Bronchial epithelial cell (primary cell): ENCODE results near the gene SNRPA1. TPM values are rescaled to one million over a fixed set of nuclear protein-coding genes. Genes with fewer than 3 reads are reported as not detected.

Experiments used
- DNase-seq: peaks from one replicate; pipeline ENCODE4 v3.0.0-alpha.2; 2010; ENCODE audit warnings: low read depth
- FAIRE-seq: peaks from 2 replicates; lab custom pipeline; 2011; peaks lifted over from hg19 to GRCh38; lab: Jason Lieb, UNC
- H3K27me3 ChIP-seq: 2 replicates; pipeline ENCODE4 v1.5.1; 2011; ENCODE audit warnings: low read length; ENCODE audit not compliant: control insufficient read depth, insufficient read depth
- H3K36me3 ChIP-seq: 2 replicates; pipeline ENCODE4 v1.5.1; 2011; ENCODE audit warnings: low read length; ENCODE audit not compliant: control insufficient read depth, insufficient read depth
- H3K4me3 ChIP-seq: 2 replicates; pipeline ENCODE4 v1.5.1; 2011; ENCODE audit warnings: mild to moderate bottlenecking, low read depth, low read length, control low read depth
- CTCF ChIP-seq: IDR thresholded peaks from 2 replicates; pipeline ENCODE4 v1.5.1; 2011; ENCODE audit warnings: mild to moderate bottlenecking, moderate library complexity, low read length, control low read depth, inconsistent platforms; ENCODE audit not compliant: insufficient read depth, severe bottlenecking
- total RNA-seq: library from RNA; depleted of rRNA; stranded (reverse); fragments of >200 nt; gene quantifications from 2 replicates; pipeline ENCODE4 v1.2.1, GENCODE V29; 2014

SNRPA1 gene
- total RNA-seq, 1 donor from 2014 or later: 21.6 TPM

GRCh38 chr15:101242999-101243336, 52.1 kb downstream of the SNRPA1 start:
- Histone ChIP-seq H3K27me3 (no peaks in the 10 kb centered on the region), H3K36me3 (peaks cover 5% of the 10 kb centered on the region), H3K4me3 (no peak overlapping the region)
- DNase-seq (no peak), FAIRE-seq (no peak)
- TF ChIP-seq CTCF: no peak

- no peak for TF ChIP-seq CTCF
- Histone ChIP-seq H3K36me3 (peaks cover 6% of the 10 kb centered on the region), H3K27me3 (no peaks in the 10 kb centered on the region), H3K4me3 (no peak overlapping the region)
- DNase-seq (peak; percentile 55), FAIRE-seq (no peak)
Measured at GRCh38 chr15:101242160-101242998, 52.7 kb downstream of the SNRPA1 start.

GRCh38 chr15:101240358-101240757, 54.7 kb downstream of the SNRPA1 start:
- H3K4me3 ChIP-seq: no peak overlapping the region
- FAIRE-seq (no peak), DNase-seq (no peak)
- H3K27me3 ChIP-seq: no peaks in the 10 kb centered on the region
- TF ChIP-seq CTCF: no peak
- peaks cover 6% of the 10 kb centered on the region for H3K36me3 ChIP-seq

- FAIRE-seq (no peak), DNase-seq (no peak)
- TF ChIP-seq CTCF: no peak
- Histone ChIP-seq H3K36me3 (peaks cover 9% of the 10 kb centered on the region), H3K4me3 (no peak overlapping the region), H3K27me3 (no peaks in the 10 kb centered on the region)
Measured at GRCh38 chr15:101239724-101240136, 55.3 kb downstream of the SNRPA1 start.

- no peak for TF ChIP-seq CTCF
- no peak for DNase-seq
- H3K36me3 ChIP-seq: peaks cover 6% of the 10 kb centered on the region
- H3K27me3 ChIP-seq: no peaks in the 10 kb centered on the region
- H3K4me3 ChIP-seq: no peak overlapping the region
- no peak for FAIRE-seq
Measured at GRCh38 chr15:101237251-101237650, 57.8 kb downstream of the SNRPA1 start.

GRCh38 chr15:101233651-101234280, 61.3 kb downstream of the SNRPA1 start:
- Histone ChIP-seq H3K4me3 (no peak overlapping the region), H3K36me3 (peaks cover 4% of the 10 kb centered on the region), H3K27me3 (no peaks in the 10 kb centered on the region)
- FAIRE-seq: no peak
- DNase-seq: peak; percentile 72
- TF ChIP-seq CTCF: no peak
